ENCODE results near the gene DCLRE1C.
"Not testable (repeated sequence)": the region's sequence is repeated elsewhere in the genome, so short reads cannot be mapped to it uniquely, and the experiment has no call there.

Gene DCLRE1C

GRCh38 chr10:14876764-14877163, 77.1 kb downstream of the DCLRE1C start:
- FAIRE-seq = no peak
- TF ChIP-seq CTCF (IDR thresholded peaks at IDR 0.05; ENCODE audit: insufficient read depth, missing control alignments) = no peak
- DNase-seq (ENCODE audit: insufficient read length, low spot score) = no peak

- FAIRE-seq = no peak
- no peak for TF ChIP-seq CTCF (IDR thresholded peaks at IDR 0.05; ENCODE audit: insufficient read depth, missing control alignments)
- no peak for DNase-seq (ENCODE audit: insufficient read length, low spot score)
These were observed 78.0 kb downstream of the DCLRE1C start for GRCh38 chr10:14875941-14876340.

GRCh38 chr10:14873090-14873760, 80.7 kb downstream of the DCLRE1C start:
- no peak for DNase-seq (ENCODE audit: insufficient read length, low spot score)
- FAIRE-seq = no peak
- no peak for TF ChIP-seq CTCF (IDR thresholded peaks at IDR 0.05; ENCODE audit: insufficient read depth, missing control alignments)

GRCh38 chr10:14864871-14865270, 89.0 kb downstream of the DCLRE1C start:
- not testable (repeated sequence) for FAIRE-seq; DNase-seq (ENCODE audit: insufficient read length, low spot score)

GRCh38 chr10:14864466-14864865, 89.4 kb downstream of the DCLRE1C start:
- not testable (repeated sequence) for DNase-seq (ENCODE audit: insufficient read length, low spot score); FAIRE-seq

- DNase-seq (ENCODE audit: insufficient read length, low spot score) (no peak), FAIRE-seq (no peak)
- no peak for TF ChIP-seq CTCF (IDR thresholded peaks at IDR 0.05; ENCODE audit: insufficient read depth, missing control alignments)
These were observed 93.1 kb downstream of the DCLRE1C start for GRCh38 chr10:14860791-14861190.

GRCh38 chr10:14859775-14860174, 94.1 kb downstream of the DCLRE1C start:
- DNase-seq (ENCODE audit: insufficient read length, low spot score) (no peak), FAIRE-seq (peak; percentile 64)
- no peak for TF ChIP-seq CTCF (IDR thresholded peaks at IDR 0.05; ENCODE audit: insufficient read depth, missing control alignments)

- no peak for TF ChIP-seq CTCF (IDR thresholded peaks at IDR 0.05; ENCODE audit: insufficient read depth, missing control alignments)
- FAIRE-seq = no peak
- no peak for DNase-seq (ENCODE audit: insufficient read length, low spot score)
These were observed 94.9 kb downstream of the DCLRE1C start for GRCh38 chr10:14859043-14859442.

Data from D721Med (cell line).